Panc1 (cell line): Measurements from ENCODE around the gene SOX5. TPM values are rescaled to one million over a fixed set of nuclear protein-coding genes. Genes with fewer than 3 reads are reported as not detected.

ENCODE experiments used
- ATAC-seq: fragments of 200-7000 bp; cut with Tn5 transposase; 2 replicates; pipeline ENCODE4 v1.9.1; 2020; ENCODE audit warnings: mild to moderate bottlenecking, moderate library complexity
- BruUV-seq: library from RNA; stranded (reverse); fragments of 400-500 nt; replicated peaks from 2 replicates; lab custom pipeline; 2021; lab: Mats Ljungman, UMichigan
- CTCF ChIA-PET: fragments of 300-600 bp; sonication (Branson Sonifier 250); formaldehyde crosslinking; loops from one replicate; lab custom pipeline; 2022; ENCODE audit warnings: antibody characterized with exemption; lab: Charles Lee
- POLR2A ChIA-PET: fragments of 300-600 bp; sonication (Branson Sonifier 250); formaldehyde crosslinking; loops from one replicate; lab custom pipeline; 2022; ENCODE audit warnings: antibody characterized with exemption; lab: Charles Lee
- DNase-seq: peaks from one replicate; pipeline ENCODE4 v3.0.0-alpha.2; 2010; ENCODE audit warnings: low read depth, low spot score
- H3K27ac ChIP-seq: 2 replicates; pipeline ENCODE4 v1.5.1; 2011; ENCODE audit warnings: mild to moderate bottlenecking, low read length, inconsistent platforms
- H3K27me3 ChIP-seq: fragments of 200-500 bp; sonication (Bioruptor generic); 2 replicates; pipeline ENCODE4 v1.6.0; 2014; ENCODE audit warnings: low read length, inconsistent platforms; ENCODE audit not compliant: control insufficient read depth, insufficient read depth
- H3K36me3 ChIP-seq: fragments of 200-500 bp; sonication (Bioruptor generic); 2 replicates; pipeline ENCODE4 v1.5.1; 2014; ENCODE audit warnings: inconsistent platforms, mild to moderate bottlenecking, low read length, moderate library complexity; ENCODE audit not compliant: control insufficient read depth, insufficient read depth
- H3K4me1 ChIP-seq: 2 replicates; pipeline ENCODE4 v1.5.1; 2011; ENCODE audit warnings: inconsistent platforms, mild to moderate bottlenecking, low read length, moderate library complexity; ENCODE audit not compliant: control insufficient read depth, insufficient read depth
- H3K4me3 ChIP-seq, 2 experiments: 2 replicates each; pipeline ENCODE4 v1.5.1; 2011 to 2012; ENCODE audit warnings: low read depth in 2 of 2, low read length in 2 of 2, mild to moderate bottlenecking in 2 of 2, inconsistent platforms in 1 of 2, moderate library complexity in 1 of 2
- H3K9me3 ChIP-seq: fragments of 200-500 bp; sonication (Bioruptor generic); 2 replicates; pipeline ENCODE4 v1.5.1; 2014; ENCODE audit warnings: low read depth, mild to moderate bottlenecking, inconsistent platforms, low read length, moderate library complexity; ENCODE audit not compliant: control insufficient read depth, insufficient read depth
- POLR2AphosphoS5 ChIP-seq: IDR thresholded peaks from 2 replicates; pipeline ENCODE4 v1.6.1; 2012; ENCODE audit warnings: mild to moderate bottlenecking, low read depth, low read length, moderate library complexity
- SIN3A ChIP-seq: IDR thresholded peaks from 2 replicates; pipeline ENCODE4 v1.6.1; 2012; ENCODE audit warnings: low read depth, mild to moderate bottlenecking, low read length, moderate library complexity, borderline replicate concordance; ENCODE audit not compliant: insufficient read depth
- TCF7L2 ChIP-seq: IDR thresholded peaks from 2 replicates; pipeline ENCODE4 v1.6.1; 2011; ENCODE audit warnings: mild to moderate bottlenecking, low read depth, low read length, inconsistent platforms
- in situ Hi-C: cut with HindIII; loops from 2 replicates; pipeline ENCODE4 v1.10.0; 2016; ENCODE audit warnings: low sequenced_read_pairs, low pct_unique_long_range_greater_than_20kb
- intact Hi-C: fragments of 100-400 bp; cut with micrococcal nuclease; formaldehyde crosslinking; loops from one replicate; pipeline ENCODE4 v1.10.0; 2022; ENCODE audit not compliant: unreplicated experiment
- total RNA-seq: library from RNA; stranded (reverse); gene quantifications from one replicate; pipeline ENCODE4 v1.2.1, GENCODE V29; 2021; ENCODE audit not compliant: unreplicated experiment
- TF ChIP-seq, protein P1 (sequence below): fragments of 450-650 bp; IDR thresholded peaks from 2 replicates; pipeline ENCODE4 v1.5.1; 2017; ENCODE audit warnings: mild to moderate bottlenecking
- TF ChIP-seq, protein P2 (sequence below), 2 experiments: IDR thresholded peaks; 2 replicates each; pipeline ENCODE4 v1.6.1; 2011 to 2012; ENCODE audit warnings: low read depth in 2 of 2, control low read depth in 1 of 2, low read length in 1 of 2, mild to moderate bottlenecking in 1 of 2, moderate library complexity in 1 of 2; ENCODE audit not compliant: insufficient read depth in 1 of 2

Gene SOX5
- total RNA-seq, 1 experiment from 2014 or later, result 0.23 TPM

DNA sequence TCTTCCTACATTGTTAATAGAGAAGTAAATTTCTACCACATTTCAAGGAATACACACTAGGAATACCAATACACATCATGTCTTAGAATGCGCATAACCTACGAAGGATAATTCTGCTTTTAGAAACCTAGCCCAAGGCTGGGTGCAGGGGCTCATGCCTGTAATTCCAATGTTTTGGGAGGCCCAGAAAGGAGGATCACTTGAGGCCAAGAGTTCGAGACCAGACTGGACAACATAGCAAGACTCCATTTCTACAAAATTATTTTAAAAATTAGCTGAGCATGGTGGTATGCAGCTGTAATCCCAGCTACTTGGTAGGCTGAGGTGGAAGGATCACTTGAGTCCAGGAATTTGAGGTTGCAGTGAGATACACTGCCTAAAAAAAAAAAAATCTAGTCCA is 206.9 kb downstream of the SOX5 start:
- Histone ChIP-seq H3K4me1 (no peaks in the 10 kb centered on the region), H3K27ac (no peak overlapping the region), H3K9me3 (no peaks in the 10 kb centered on the region), H3K27me3 (no peaks in the 10 kb centered on the region), H3K4me3 (no peak overlapping the region), H3K36me3 (no peaks in the 10 kb centered on the region)
- in situ Hi-C loops (no loop called here), intact Hi-C loops (no loop called here)
- no peak for DNase-seq
- CTCF ChIA-PET, result no interaction called here
- TF ChIP-seq, protein P1, sequence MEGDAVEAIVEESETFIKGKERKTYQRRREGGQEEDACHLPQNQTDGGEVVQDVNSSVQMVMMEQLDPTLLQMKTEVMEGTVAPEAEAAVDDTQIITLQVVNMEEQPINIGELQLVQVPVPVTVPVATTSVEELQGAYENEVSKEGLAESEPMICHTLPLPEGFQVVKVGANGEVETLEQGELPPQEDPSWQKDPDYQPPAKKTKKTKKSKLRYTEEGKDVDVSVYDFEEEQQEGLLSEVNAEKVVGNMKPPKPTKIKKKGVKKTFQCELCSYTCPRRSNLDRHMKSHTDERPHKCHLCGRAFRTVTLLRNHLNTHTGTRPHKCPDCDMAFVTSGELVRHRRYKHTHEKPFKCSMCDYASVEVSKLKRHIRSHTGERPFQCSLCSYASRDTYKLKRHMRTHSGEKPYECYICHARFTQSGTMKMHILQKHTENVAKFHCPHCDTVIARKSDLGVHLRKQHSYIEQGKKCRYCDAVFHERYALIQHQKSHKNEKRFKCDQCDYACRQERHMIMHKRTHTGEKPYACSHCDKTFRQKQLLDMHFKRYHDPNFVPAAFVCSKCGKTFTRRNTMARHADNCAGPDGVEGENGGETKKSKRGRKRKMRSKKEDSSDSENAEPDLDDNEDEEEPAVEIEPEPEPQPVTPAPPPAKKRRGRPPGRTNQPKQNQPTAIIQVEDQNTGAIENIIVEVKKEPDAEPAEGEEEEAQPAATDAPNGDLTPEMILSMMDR, result no peak
- no peak for TF ChIP-seq POLR2AphosphoS5
- TF ChIP-seq, protein P2, sequence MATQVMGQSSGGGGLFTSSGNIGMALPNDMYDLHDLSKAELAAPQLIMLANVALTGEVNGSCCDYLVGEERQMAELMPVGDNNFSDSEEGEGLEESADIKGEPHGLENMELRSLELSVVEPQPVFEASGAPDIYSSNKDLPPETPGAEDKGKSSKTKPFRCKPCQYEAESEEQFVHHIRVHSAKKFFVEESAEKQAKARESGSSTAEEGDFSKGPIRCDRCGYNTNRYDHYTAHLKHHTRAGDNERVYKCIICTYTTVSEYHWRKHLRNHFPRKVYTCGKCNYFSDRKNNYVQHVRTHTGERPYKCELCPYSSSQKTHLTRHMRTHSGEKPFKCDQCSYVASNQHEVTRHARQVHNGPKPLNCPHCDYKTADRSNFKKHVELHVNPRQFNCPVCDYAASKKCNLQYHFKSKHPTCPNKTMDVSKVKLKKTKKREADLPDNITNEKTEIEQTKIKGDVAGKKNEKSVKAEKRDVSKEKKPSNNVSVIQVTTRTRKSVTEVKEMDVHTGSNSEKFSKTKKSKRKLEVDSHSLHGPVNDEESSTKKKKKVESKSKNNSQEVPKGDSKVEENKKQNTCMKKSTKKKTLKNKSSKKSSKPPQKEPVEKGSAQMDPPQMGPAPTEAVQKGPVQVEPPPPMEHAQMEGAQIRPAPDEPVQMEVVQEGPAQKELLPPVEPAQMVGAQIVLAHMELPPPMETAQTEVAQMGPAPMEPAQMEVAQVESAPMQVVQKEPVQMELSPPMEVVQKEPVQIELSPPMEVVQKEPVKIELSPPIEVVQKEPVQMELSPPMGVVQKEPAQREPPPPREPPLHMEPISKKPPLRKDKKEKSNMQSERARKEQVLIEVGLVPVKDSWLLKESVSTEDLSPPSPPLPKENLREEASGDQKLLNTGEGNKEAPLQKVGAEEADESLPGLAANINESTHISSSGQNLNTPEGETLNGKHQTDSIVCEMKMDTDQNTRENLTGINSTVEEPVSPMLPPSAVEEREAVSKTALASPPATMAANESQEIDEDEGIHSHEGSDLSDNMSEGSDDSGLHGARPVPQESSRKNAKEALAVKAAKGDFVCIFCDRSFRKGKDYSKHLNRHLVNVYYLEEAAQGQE (IDR thresholded peaks at IDR 0.05; ENCODE audit: insufficient read depth in 1 of 2, low read depth in 2 of 2, low read length in 1 of 2), result no peak
- TF ChIP-seq TCF7L2, result no peak
- no peak for TF ChIP-seq SIN3A
- BruUV-seq, result no TSS peak
- POLR2A ChIA-PET, result no interaction called here
- ATAC-seq, result no peak

DNA sequence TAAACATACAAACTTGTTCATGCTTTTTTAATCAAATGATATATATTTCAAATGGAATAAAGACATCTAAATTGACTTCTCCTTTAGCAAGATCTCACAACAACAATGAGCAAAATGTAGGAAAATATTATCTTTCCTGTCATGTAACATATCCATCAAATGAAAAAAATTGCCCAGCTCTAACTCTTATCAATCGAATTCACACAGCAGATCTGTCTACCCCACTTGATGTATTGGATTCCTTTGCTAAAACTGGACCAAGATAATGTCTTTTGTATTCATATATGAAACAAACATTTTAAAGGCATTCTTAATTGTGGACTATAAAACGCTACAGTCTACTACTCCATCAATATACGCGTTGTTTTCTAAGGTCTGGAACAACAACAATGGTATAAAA is 218.0 kb downstream of the SOX5 start:
- in situ Hi-C loops (no loop called here), intact Hi-C loops (no loop called here)
- H3K27me3 ChIP-seq, result no peaks in the 10 kb centered on the region
- TF ChIP-seq SIN3A, result no peak
- TF ChIP-seq, protein P2 (IDR thresholded peaks at IDR 0.05; ENCODE audit: insufficient read depth in 1 of 2, low read depth in 2 of 2, low read length in 1 of 2), result no peak
- TF ChIP-seq TCF7L2, result no peak
- TF ChIP-seq POLR2AphosphoS5, result no peak
- TF ChIP-seq, protein P1, result no peak
- H3K36me3 ChIP-seq, result no peaks in the 10 kb centered on the region
- H3K4me3 ChIP-seq, result no peak overlapping the region
- CTCF ChIA-PET, result no interaction called here
- BruUV-seq, result no TSS peak
- no peaks in the 10 kb centered on the region for H3K4me1 ChIP-seq
- no peak for ATAC-seq
- H3K9me3 ChIP-seq, result no peaks in the 10 kb centered on the region
- DNase-seq, result no peak
- POLR2A ChIA-PET, result no interaction called here
- no peak overlapping the region for H3K27ac ChIP-seq
